HEK293T (cell line): ENCODE data around the gene FBXO21.

Source experiments
- ARNT ChIP-seq: fragments of 450-650 bp; IDR thresholded peaks from 2 replicates; pipeline ENCODE4 v1.6.1; 2017; ENCODE audit warnings: mild to moderate bottlenecking
- CTBP1 ChIP-seq: fragments of 450-650 bp; IDR thresholded peaks from 2 replicates; pipeline ENCODE4 v1.6.1; 2016; ENCODE audit warnings: borderline replicate concordance
- FOXA1 ChIP-seq: fragments of 450-650 bp; IDR thresholded peaks from 2 replicates; pipeline ENCODE4 v1.6.1; 2016; ENCODE audit warnings: mild to moderate bottlenecking
- SUZ12 ChIP-seq: fragments of 450-650 bp; IDR thresholded peaks from 2 replicates; pipeline ENCODE4 v1.6.1; 2016; ENCODE audit warnings: mild to moderate bottlenecking
- TF ChIP-seq, protein P1 (sequence below): fragments of 450-650 bp; IDR thresholded peaks from 2 replicates; pipeline ENCODE4 v1.6.1; 2016

GRCh38 chr12:117120787-117121186 is 69.5 kb downstream of the FBXO21 start:
- TF ChIP-seq FOXA1 (no peak), ARNT (no peak), CTBP1 (no peak), SUZ12 (no peak)
- TF ChIP-seq, protein P1, sequence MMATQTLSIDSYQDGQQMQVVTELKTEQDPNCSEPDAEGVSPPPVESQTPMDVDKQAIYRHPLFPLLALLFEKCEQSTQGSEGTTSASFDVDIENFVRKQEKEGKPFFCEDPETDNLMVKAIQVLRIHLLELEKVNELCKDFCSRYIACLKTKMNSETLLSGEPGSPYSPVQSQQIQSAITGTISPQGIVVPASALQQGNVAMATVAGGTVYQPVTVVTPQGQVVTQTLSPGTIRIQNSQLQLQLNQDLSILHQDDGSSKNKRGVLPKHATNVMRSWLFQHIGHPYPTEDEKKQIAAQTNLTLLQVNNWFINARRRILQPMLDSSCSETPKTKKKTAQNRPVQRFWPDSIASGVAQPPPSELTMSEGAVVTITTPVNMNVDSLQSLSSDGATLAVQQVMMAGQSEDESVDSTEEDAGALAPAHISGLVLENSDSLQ: no peak
